Retinal pigment epithelial cell (primary cell): ENCODE data around the gene HMGXB4.

Source experiments
- DNase-seq: peaks from one replicate; pipeline ENCODE4 v3.0.0-alpha.2; 2010; ENCODE audit warnings: low read depth
- H3K4me3 ChIP-seq: 2 replicates; pipeline ENCODE4 v1.5.1; 2011; ENCODE audit warnings: mild to moderate bottlenecking, low read length, control low read depth, moderate library complexity
- CTCF ChIP-seq: conservative IDR thresholded peaks from 2 replicates; pipeline ENCODE4 v1.5.1; 2011; ENCODE audit warnings: low read depth, low read length, control low read depth, inconsistent platforms

Gene HMGXB4

DNA sequence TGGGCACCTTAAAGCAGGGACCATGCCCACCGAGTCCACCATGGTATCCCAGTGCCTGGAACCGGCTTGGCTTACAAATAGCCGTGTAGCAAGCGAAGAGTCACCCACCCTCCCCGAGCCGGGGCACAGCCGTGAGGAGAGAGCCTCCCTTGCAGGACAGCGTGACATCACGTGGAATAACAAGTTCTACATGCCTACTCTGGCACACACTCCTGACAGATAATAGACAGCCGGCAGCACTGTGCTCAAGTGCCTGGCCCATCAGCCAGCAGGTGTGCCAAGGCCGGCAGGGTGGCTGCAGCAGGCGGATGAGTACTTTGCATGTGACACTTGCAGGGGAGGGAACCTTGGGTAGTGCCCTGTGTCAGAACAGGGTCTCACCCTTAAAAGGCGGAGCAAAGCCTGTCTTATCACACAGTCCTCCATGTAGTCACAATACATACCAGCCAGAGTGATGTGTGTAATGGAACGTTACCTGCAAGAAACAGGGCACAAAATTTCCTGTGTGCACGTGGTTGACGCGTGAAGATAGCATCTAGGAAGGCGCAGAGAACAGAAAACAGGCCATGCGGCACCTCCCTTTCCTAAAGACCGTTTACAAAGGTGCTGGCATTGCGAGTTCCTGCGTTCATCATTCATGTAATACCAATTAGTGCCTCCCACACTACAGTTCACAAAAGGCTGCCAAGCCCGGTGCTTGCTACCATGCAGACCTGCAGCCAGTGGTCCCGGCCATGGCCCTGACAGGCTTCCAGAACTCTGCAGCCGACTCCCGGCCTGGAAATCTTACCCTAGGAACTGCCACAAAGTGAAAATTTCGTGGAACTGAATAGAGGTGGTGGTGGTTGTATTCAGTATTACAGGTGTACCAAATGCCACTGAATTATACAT, 58.8 kb downstream of the HMGXB4 start:
- no peak for DNase-seq
- H3K4me3 ChIP-seq: no peak overlapping the region
- TF ChIP-seq CTCF: no peak

DNA sequence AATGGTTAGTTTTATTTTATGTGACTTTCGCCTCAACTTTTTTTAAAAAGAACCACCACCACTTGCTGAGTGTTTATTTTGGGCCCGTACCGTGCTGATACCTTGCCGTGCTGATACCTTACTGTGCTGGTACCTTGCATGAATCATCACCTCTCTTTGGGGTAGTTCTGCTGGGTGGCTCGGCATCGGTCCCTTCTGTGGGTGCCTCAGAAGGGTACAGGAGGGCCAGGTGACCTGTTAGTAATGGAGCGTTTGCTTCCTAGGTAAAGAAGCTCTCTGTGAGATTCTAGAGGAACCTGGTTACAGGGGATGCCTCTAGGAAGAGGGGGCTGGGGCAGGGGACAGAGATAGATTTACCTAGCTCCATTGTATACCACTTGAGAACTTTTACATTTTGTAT, 59.5 kb downstream of the HMGXB4 start:
- no peak for TF ChIP-seq CTCF
- no peak overlapping the region for H3K4me3 ChIP-seq
- no peak for DNase-seq

- DNase-seq: no peak
- H3K4me3 ChIP-seq: no peak overlapping the region
Observed at GRCh38 chr22:35317680-35318290, 60.5 kb downstream of the HMGXB4 start.

GRCh38 chr22:35318346-35319215, 61.3 kb downstream of the HMGXB4 start:
- DNase-seq: no peak
- TF ChIP-seq CTCF: no peak
- no peak overlapping the region for H3K4me3 ChIP-seq

More at GRCh38 chr22:35317680-35318290, 60.5 kb downstream of the HMGXB4 start:
- TF ChIP-seq CTCF: no peak

GRCh38 chr22:35319244-35319985, 62.1 kb downstream of the HMGXB4 start:
- DNase-seq: no peak
- no peak for TF ChIP-seq CTCF
- no peak overlapping the region for H3K4me3 ChIP-seq

GRCh38 chr22:35322126-35322525, 64.8 kb downstream of the HMGXB4 start:
- no peak overlapping the region for H3K4me3 ChIP-seq
- no peak for DNase-seq
- TF ChIP-seq CTCF: no peak
